ENCODE data around the gene COMP. TPM values are rescaled to one million over a fixed set of nuclear protein-coding genes. Genes with fewer than 3 reads are reported as not detected.

COMP gene
- polyA plus RNA-seq, 1 donor (not counting 4 experiments of a cell fraction or from before 2014, with no cell fraction given) = not detected

- TF ChIP-seq, protein P1, sequence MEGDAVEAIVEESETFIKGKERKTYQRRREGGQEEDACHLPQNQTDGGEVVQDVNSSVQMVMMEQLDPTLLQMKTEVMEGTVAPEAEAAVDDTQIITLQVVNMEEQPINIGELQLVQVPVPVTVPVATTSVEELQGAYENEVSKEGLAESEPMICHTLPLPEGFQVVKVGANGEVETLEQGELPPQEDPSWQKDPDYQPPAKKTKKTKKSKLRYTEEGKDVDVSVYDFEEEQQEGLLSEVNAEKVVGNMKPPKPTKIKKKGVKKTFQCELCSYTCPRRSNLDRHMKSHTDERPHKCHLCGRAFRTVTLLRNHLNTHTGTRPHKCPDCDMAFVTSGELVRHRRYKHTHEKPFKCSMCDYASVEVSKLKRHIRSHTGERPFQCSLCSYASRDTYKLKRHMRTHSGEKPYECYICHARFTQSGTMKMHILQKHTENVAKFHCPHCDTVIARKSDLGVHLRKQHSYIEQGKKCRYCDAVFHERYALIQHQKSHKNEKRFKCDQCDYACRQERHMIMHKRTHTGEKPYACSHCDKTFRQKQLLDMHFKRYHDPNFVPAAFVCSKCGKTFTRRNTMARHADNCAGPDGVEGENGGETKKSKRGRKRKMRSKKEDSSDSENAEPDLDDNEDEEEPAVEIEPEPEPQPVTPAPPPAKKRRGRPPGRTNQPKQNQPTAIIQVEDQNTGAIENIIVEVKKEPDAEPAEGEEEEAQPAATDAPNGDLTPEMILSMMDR (optimal IDR thresholded peaks at IDR 0.05 in 1 of 3, IDR thresholded peaks at IDR 0.05 in 1 of 3, conservative IDR thresholded peaks at IDR 0.05 in 1 of 3; ENCODE audit: extremely low read depth in 1 of 3, insufficient read depth in 2 of 3, low read length in 3 of 3) = no peak
- no peak for TF ChIP-seq EZH2 (IDR thresholded peaks at IDR 0.05; ENCODE audit: low read length)
- no peaks in the 10 kb centered on the region for H3K9me3 ChIP-seq (ENCODE audit: control insufficient read depth, low read depth, low read length)
- DNase-seq (ENCODE audit: low read depth, low spot score) (no peak), FAIRE-seq (no peak)
- no peak overlapping the region for H2AFZ ChIP-seq (ENCODE audit: control insufficient read depth, low read length)
- H3K9ac ChIP-seq (ENCODE audit: control insufficient read depth, extremely low read depth, insufficient read depth, low read length) = no peak overlapping the region
- no peaks in the 10 kb centered on the region for H4K20me1 ChIP-seq (ENCODE audit: control insufficient read depth, extremely low read depth, insufficient read depth, low read length)
- no peak overlapping the region for H3K4me3 ChIP-seq (ENCODE audit: control insufficient read depth in 2 of 3, extremely low read depth in 1 of 3, insufficient read depth in 2 of 3, low read depth in 1 of 3, low read length in 3 of 3)
- H3K36me3 ChIP-seq (ENCODE audit: control insufficient read depth in 2 of 2, extremely low read depth in 1 of 2, insufficient read depth in 2 of 2, low read length in 2 of 2) = no peaks in the 10 kb centered on the region
- H3K27me3 ChIP-seq (ENCODE audit: control insufficient read depth, extremely low read depth, insufficient read depth, low read length) = no peaks in the 10 kb centered on the region
- no peaks in the 10 kb centered on the region for H3K9me1 ChIP-seq (ENCODE audit: control insufficient read depth, extremely low read depth, insufficient read depth, low read length)
- no peak overlapping the region for H3K4me2 ChIP-seq (ENCODE audit: control insufficient read depth, extremely low read depth, insufficient read depth, low read depth, low read length)
- dilution Hi-C loops (cut with MboI; ENCODE audit: extremely low pct_ligation_motif_present, low sequenced_read_pairs) = no loop called here
- H3K79me2 ChIP-seq (ENCODE audit: control insufficient read depth, insufficient read depth, low read length) = no peaks in the 10 kb centered on the region
- H3K27ac ChIP-seq (ENCODE audit: control insufficient read depth, insufficient read depth, low read length) = no peak overlapping the region
- H3K4me1 ChIP-seq (ENCODE audit: control insufficient read depth, extremely low read depth, insufficient read depth, low read length) = peaks cover 3% of the 10 kb centered on the region
Observed at GRCh38 chr19:18745931-18746330, 45.2 kb downstream of the COMP start.

- Histone ChIP-seq H4K20me1 (ENCODE audit: control insufficient read depth, extremely low read depth, insufficient read depth, low read length) (no peaks in the 10 kb centered on the region), H3K27ac (ENCODE audit: control insufficient read depth, insufficient read depth, low read length) (no peak overlapping the region), H3K4me2 (ENCODE audit: control insufficient read depth, extremely low read depth, insufficient read depth, low read depth, low read length) (no peak overlapping the region), H3K9me1 (ENCODE audit: control insufficient read depth, extremely low read depth, insufficient read depth, low read length) (no peaks in the 10 kb centered on the region), H3K4me1 (ENCODE audit: control insufficient read depth, extremely low read depth, insufficient read depth, low read length) (peaks cover under 1% of the 10 kb centered on the region), H3K9me3 (ENCODE audit: control insufficient read depth, low read depth, low read length) (no peaks in the 10 kb centered on the region), H3K4me3 (ENCODE audit: control insufficient read depth in 2 of 3, extremely low read depth in 1 of 3, insufficient read depth in 2 of 3, low read depth in 1 of 3, low read length in 3 of 3) (no peak overlapping the region), H2AFZ (ENCODE audit: control insufficient read depth, low read length) (no peak overlapping the region), H3K9ac (ENCODE audit: control insufficient read depth, extremely low read depth, insufficient read depth, low read length) (no peak overlapping the region), H3K79me2 (ENCODE audit: control insufficient read depth, insufficient read depth, low read length) (no peaks in the 10 kb centered on the region), H3K36me3 (ENCODE audit: control insufficient read depth in 2 of 2, extremely low read depth in 1 of 2, insufficient read depth in 2 of 2, low read length in 2 of 2) (no peaks in the 10 kb centered on the region), H3K27me3 (ENCODE audit: control insufficient read depth, extremely low read depth, insufficient read depth, low read length) (no peaks in the 10 kb centered on the region)
- TF ChIP-seq, protein P1 (optimal IDR thresholded peaks at IDR 0.05 in 1 of 3, IDR thresholded peaks at IDR 0.05 in 1 of 3, conservative IDR thresholded peaks at IDR 0.05 in 1 of 3; ENCODE audit: extremely low read depth in 1 of 3, insufficient read depth in 2 of 3, low read length in 3 of 3) = no peak
- TF ChIP-seq EZH2 (IDR thresholded peaks at IDR 0.05; ENCODE audit: low read length) = no peak
- DNase-seq (ENCODE audit: low read depth, low spot score) (no peak), FAIRE-seq (no peak)
- dilution Hi-C loops (cut with MboI; ENCODE audit: extremely low pct_ligation_motif_present, low sequenced_read_pairs) = no loop called here
Observed at GRCh38 chr19:18745012-18745735, 45.9 kb downstream of the COMP start.
